Measurements from ENCODE around the gene OPCML.

Gene OPCML

DNA sequence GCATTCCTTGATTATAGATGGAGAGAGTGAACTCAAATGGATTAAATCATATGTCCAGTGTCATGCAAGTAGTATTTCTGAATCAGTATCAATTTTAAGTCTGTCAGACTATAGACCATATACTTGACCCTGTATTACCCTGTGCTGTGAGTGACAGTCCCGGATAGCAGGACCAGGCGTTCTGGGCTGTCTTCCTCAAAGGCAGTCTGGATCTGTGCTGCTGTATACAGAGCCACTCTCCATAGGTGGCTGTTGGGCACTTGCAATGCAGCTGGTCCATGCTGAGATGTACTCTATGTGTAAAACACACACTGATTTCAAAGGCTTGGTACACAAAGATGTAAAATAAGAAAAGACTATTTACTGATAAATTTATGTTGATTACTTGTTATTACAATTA, 294.3 kb downstream of the OPCML start:
- TF ChIP-seq, protein P1, sequence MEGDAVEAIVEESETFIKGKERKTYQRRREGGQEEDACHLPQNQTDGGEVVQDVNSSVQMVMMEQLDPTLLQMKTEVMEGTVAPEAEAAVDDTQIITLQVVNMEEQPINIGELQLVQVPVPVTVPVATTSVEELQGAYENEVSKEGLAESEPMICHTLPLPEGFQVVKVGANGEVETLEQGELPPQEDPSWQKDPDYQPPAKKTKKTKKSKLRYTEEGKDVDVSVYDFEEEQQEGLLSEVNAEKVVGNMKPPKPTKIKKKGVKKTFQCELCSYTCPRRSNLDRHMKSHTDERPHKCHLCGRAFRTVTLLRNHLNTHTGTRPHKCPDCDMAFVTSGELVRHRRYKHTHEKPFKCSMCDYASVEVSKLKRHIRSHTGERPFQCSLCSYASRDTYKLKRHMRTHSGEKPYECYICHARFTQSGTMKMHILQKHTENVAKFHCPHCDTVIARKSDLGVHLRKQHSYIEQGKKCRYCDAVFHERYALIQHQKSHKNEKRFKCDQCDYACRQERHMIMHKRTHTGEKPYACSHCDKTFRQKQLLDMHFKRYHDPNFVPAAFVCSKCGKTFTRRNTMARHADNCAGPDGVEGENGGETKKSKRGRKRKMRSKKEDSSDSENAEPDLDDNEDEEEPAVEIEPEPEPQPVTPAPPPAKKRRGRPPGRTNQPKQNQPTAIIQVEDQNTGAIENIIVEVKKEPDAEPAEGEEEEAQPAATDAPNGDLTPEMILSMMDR (IDR thresholded peaks at IDR 0.05; ENCODE audit: borderline replicate concordance, insufficient read depth, low read depth, low read length) = no peak
- no peak overlapping the region for H3K4me3 ChIP-seq (ENCODE audit: low read depth, low read length)

DNA sequence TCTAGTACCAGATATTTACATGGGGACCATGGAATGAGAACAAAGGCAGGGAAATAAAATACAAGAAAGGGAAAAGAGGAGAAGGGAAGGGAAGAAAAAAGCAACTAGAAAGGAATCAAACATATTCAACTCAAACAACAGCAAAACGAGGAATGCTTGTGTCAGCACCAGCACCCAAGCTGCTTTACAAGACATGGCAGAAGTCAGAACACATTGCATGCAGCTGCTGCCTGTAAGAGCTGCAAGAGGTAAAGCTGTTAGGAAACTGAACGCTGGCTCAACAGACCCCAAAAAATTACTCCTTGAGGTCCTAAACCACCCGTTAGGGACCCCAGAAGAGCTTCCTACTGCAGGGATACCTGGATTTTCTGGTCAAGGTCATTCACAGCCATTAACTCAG, 296.9 kb downstream of the OPCML start:
- no peak overlapping the region for H3K4me3 ChIP-seq (ENCODE audit: low read depth, low read length)
- TF ChIP-seq, protein P1 (IDR thresholded peaks at IDR 0.05; ENCODE audit: borderline replicate concordance, insufficient read depth, low read depth, low read length) = no peak

DNA sequence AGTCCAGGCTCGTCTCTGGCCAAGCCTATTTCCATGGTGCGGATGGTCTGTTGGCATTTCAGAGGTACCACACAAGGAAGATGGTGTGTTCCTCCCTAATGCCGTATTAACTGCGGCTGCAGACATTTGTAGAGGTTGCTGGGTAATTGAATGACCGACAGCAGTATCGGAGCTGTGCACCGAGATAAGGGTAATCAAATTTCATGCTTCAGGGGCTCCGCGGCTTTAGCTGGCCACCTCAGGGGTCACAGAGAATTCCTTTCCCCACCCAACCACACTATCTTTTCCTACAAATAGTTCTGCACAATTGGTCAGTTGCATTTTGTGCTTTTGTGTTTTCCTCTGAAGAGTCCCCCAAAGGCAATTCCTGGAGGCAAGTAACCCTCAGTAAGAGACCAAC, 297.4 kb downstream of the OPCML start:
- H3K4me3 ChIP-seq (ENCODE audit: low read depth, low read length) = no peak overlapping the region
- TF ChIP-seq, protein P1 (IDR thresholded peaks at IDR 0.05; ENCODE audit: borderline replicate concordance, insufficient read depth, low read depth, low read length) = no peak

DNA sequence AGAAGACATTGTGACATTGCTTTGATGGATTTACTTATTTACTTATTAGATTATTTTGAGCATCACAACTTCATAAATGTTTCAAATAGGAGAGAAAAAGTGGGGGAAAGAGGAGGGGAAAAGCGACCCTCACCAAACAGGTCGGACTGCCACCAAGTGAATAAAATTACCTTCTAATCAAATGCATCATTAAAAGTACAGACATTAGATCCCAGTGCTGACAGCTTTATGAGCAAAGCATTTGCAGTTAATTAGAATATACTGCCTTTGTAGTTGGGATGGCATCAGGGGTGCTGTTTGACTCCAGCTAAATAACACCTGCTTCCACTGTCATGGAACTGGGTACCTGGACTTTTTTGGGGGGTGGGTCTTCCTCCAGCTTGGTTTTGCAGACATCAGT, 299.6 kb downstream of the OPCML start:
- H3K4me3 ChIP-seq (ENCODE audit: low read depth, low read length) = no peak overlapping the region
- TF ChIP-seq, protein P1 (IDR thresholded peaks at IDR 0.05; ENCODE audit: borderline replicate concordance, insufficient read depth, low read depth, low read length) = no peak

DNA sequence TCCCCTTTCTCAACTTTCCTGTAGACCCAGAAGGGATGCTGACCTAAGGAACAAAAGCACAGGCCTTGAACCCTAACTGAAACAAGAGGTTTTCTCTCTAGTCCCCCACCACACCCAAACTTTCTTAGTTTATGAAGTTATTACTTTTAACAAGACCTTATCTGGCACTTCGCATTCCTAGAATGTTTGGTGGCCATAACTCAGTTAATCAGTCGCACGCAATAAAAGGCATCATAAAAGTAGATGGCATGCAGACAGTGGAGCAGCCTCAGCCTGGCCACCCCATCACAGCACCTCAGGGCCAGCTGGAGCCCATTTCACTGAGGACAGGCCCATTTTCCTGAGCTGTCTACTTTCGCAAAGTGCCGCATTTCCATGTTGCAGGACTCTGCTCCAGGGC, 301.9 kb downstream of the OPCML start:
- TF ChIP-seq, protein P1 (IDR thresholded peaks at IDR 0.05; ENCODE audit: borderline replicate concordance, insufficient read depth, low read depth, low read length) = no peak

DNA sequence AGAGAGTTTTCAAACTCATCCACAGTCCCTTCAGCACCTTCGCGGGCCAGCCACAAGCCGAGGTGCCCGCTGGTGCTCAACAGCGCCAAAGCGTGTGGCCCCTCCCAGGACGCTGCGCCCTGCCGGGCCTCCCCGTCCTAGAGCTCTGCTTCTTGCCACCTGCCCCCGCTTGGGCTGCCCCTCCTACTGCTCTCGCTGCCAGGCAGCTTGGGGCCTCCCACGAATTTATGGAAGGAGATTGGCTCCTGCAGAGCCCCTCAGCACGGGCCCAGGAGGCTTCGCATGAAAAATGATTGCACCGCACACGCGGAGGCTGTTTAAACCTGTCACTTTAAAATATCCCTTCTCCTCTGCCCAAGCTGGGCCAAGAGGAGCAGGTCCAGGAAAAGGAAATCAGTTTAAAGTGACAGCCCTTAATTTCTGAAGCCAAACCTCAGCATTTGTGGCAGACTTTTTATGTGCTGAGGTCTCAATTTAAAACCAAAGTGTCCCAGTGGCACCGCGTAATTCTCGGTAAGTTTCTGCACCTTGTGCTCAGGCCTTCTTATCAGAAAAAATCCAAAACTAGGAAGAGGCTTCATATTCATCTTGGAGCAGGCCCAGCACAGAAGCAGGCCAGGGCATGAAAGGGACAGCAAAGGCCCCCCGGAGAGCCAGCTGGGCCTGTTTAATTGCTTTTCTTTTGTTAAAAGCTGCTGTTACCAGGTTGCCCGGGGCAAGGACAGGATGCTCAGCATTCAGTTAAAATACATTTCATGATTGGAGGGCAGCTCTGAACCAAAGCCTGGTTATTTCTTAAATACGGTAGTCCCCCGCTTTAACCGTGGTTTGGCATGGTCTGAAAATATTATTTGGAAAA, 303.6 kb downstream of the OPCML start:
- H3K4me3 ChIP-seq (ENCODE audit: low read depth, low read length) = no peak overlapping the region
- TF ChIP-seq, protein P1 (IDR thresholded peaks at IDR 0.05; ENCODE audit: borderline replicate concordance, insufficient read depth, low read depth, low read length) = no peak

More for the DNA sequence above, 301.9 kb downstream of the OPCML start:
- H3K4me3 ChIP-seq (ENCODE audit: low read depth, low read length) = no peak overlapping the region

- no peak overlapping the region for H3K4me3 ChIP-seq (ENCODE audit: low read depth, low read length)
- TF ChIP-seq, protein P1 (IDR thresholded peaks at IDR 0.05; ENCODE audit: borderline replicate concordance, insufficient read depth, low read depth, low read length) = no peak
Measured at GRCh38 chr11:133227632-133228111, 304.6 kb downstream of the OPCML start.
